DND-41 (cell line): ENCODE measurements around the gene ITSN2.
A peak's percentile ranks its signal among the peaks of the same experiment; 100 is the strongest.

ENCODE experiments used
- ATAC-seq: fragments of 200-7000 bp; cut with Tn5 transposase; 3 replicates; pipeline ENCODE4 v1.9.1; 2021; ENCODE audit warnings: low read depth; ENCODE audit not compliant: insufficient read depth
- DNase-seq: peaks from one replicate; pipeline ENCODE4 v3.0.0-alpha.2; 2020
- H2AFZ ChIP-seq: 2 replicates; pipeline ENCODE4 v1.6.0; 2012; ENCODE audit warnings: low read depth, low read length
- H3K27ac ChIP-seq: 2 replicates; pipeline ENCODE4 v1.5.1; 2012; ENCODE audit warnings: low read length, inconsistent platforms
- H3K27me3 ChIP-seq: fragments of 200-600 bp; sonication (generic); 2 replicates; pipeline ENCODE4 v1.6.0; 2012; ENCODE audit warnings: low read length, mild to moderate bottlenecking, inconsistent platforms; ENCODE audit not compliant: insufficient read depth, poor library complexity
- H3K36me3 ChIP-seq: 2 replicates; pipeline ENCODE4 v1.5.1; 2012; ENCODE audit warnings: low read length, inconsistent platforms; ENCODE audit not compliant: insufficient read depth
- H3K4me1 ChIP-seq: 2 replicates; pipeline ENCODE4 v1.5.1; 2012; ENCODE audit warnings: mild to moderate bottlenecking, low read length; ENCODE audit not compliant: insufficient read depth
- H3K4me2 ChIP-seq: 2 replicates; pipeline ENCODE4 v1.6.0; 2012; ENCODE audit warnings: mild to moderate bottlenecking, moderate library complexity, low read length, inconsistent platforms; ENCODE audit not compliant: insufficient read depth
- H3K4me3 ChIP-seq, 2 experiments: fragments of 200-600 bp in 1 of 2; shearing (Covaris generic) in 1 of 2; 2 replicates each; pipeline ENCODE4 v1.5.1; 2012 to 2016; ENCODE audit warnings: inconsistent platforms in 2 of 2, low read length in 2 of 2, mild to moderate bottlenecking in 2 of 2, low read depth in 1 of 2, moderate library complexity in 1 of 2
- H3K79me2 ChIP-seq: 2 replicates; pipeline ENCODE4 v1.6.0; 2012; ENCODE audit warnings: low read length, inconsistent platforms; ENCODE audit not compliant: insufficient read depth
- H3K9ac ChIP-seq: 2 replicates; pipeline ENCODE4 v1.6.0; 2012; ENCODE audit warnings: low read depth, mild to moderate bottlenecking, inconsistent platforms, low read length, moderate library complexity
- H3K9me3 ChIP-seq: 2 replicates; pipeline ENCODE4 v1.5.1; 2012; ENCODE audit warnings: low read length, moderate library complexity, mild to moderate bottlenecking, inconsistent platforms; ENCODE audit not compliant: insufficient read depth, severe bottlenecking
- H4K20me1 ChIP-seq: 2 replicates; pipeline ENCODE4 v1.6.0; 2012; ENCODE audit warnings: low read length; ENCODE audit not compliant: insufficient read depth
- EZH2 ChIP-seq: IDR thresholded peaks from 3 replicates; pipeline ENCODE4 v1.6.1; 2012; ENCODE audit warnings: borderline replicate concordance, low read depth, mild to moderate bottlenecking, moderate library complexity, low read length, inconsistent platforms; ENCODE audit not compliant: severe bottlenecking
- TF ChIP-seq, protein P1 (sequence below): IDR thresholded peaks from 2 replicates; pipeline ENCODE4 v1.5.1; 2012; ENCODE audit warnings: borderline replicate concordance, low read length, moderate library complexity, mild to moderate bottlenecking; ENCODE audit not compliant: poor library complexity, severe bottlenecking; ENCODE audit errors: extremely low read depth

The ITSN2 gene

DNA sequence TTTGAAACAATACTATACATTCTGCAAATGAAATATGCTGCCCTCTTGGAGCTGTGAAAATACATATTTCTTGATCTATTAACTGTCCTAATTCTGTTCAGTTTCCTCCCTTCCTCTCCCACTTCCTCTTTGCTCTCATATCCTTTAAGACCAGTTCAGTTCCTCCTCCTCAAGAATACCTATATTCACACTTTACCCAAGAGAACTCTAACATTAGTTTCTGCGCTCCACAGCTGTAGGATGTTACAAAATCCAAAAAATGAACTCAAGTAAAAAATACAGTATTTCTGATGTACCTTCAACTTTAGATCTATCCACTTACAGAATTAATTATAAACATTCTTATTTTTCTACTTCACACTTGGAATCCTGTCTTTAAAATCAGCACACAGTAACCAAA, 5.4 kb downstream of the ITSN2 start:
- peaks cover 19% of the 10 kb centered on the region; the same call in 1 of the 2 replicates for H4K20me1 ChIP-seq
- DNase-seq (no peak), ATAC-seq (peak; percentile 38; the same call in 1 of the 3 replicates)
- no peaks in the 10 kb centered on the region; the same call in 1 of the 2 replicates for H3K36me3 ChIP-seq
- H3K79me2 ChIP-seq = peaks cover 82% of the 10 kb centered on the region
- H3K4me3 ChIP-seq = no peak overlapping the region
- no peaks in the 10 kb centered on the region for H3K9me3 ChIP-seq
- no peak overlapping the region for H3K27ac ChIP-seq
- no peak overlapping the region for H3K9ac ChIP-seq
- H3K27me3 ChIP-seq = no peaks in the 10 kb centered on the region
- H3K4me1 ChIP-seq = peaks cover 27% of the 10 kb centered on the region
- no peak for TF ChIP-seq EZH2
- TF ChIP-seq, protein P1, sequence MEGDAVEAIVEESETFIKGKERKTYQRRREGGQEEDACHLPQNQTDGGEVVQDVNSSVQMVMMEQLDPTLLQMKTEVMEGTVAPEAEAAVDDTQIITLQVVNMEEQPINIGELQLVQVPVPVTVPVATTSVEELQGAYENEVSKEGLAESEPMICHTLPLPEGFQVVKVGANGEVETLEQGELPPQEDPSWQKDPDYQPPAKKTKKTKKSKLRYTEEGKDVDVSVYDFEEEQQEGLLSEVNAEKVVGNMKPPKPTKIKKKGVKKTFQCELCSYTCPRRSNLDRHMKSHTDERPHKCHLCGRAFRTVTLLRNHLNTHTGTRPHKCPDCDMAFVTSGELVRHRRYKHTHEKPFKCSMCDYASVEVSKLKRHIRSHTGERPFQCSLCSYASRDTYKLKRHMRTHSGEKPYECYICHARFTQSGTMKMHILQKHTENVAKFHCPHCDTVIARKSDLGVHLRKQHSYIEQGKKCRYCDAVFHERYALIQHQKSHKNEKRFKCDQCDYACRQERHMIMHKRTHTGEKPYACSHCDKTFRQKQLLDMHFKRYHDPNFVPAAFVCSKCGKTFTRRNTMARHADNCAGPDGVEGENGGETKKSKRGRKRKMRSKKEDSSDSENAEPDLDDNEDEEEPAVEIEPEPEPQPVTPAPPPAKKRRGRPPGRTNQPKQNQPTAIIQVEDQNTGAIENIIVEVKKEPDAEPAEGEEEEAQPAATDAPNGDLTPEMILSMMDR = no peak
- H2AFZ ChIP-seq = no peak overlapping the region
- H3K4me2 ChIP-seq = 0 out of 2 replicates have a peak overlapping the region, but pooled peaks have one; percentile 19

DNA sequence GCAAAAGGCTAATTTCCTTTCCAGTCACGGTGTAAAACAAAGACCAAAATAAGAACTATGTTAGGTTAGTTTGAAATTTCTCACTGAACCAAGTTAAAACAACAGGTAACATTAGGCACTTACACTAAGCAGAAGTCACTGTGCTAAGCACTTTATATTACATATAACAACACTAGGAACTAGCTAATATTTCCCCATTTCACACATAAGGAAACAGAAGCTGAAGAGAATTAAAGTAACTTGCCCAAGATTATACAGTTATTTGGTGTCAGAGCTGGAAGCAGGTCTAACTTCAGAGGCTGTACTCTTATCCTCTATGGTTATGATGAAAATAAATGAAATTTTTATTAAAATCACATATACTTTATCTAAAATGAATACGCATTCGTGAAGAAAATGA, 5.9 kb downstream of the ITSN2 start:
- H3K27ac ChIP-seq = no peak overlapping the region
- H3K9ac ChIP-seq = no peak overlapping the region
- DNase-seq = no peak

DNA sequence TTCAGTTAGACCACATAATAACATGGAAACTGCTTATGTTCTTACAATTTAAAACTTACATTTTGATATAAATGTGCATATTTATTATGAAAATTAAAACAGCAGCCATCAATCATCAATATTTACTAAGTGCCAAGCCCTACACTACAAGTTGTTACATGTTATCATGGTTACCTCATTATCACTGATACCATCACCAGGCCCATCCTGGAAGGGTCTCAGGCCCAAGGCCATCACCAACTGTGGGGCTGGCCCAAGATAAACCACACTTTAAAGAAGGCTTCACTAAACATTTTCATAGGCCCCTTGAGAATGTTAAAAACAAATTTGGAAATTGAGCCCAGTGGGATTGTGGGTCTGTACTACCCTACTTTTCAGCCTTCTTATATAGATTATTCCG, 6.4 kb downstream of the ITSN2 start:
- H3K4me2 ChIP-seq = no peak overlapping the region
- peaks cover 19% of the 10 kb centered on the region; the same call in 1 of the 2 replicates for H4K20me1 ChIP-seq
- no peaks in the 10 kb centered on the region for H3K27me3 ChIP-seq
- H3K36me3 ChIP-seq = no peaks in the 10 kb centered on the region
- H3K9me3 ChIP-seq = no peaks in the 10 kb centered on the region
- ATAC-seq (no peak), DNase-seq (no peak)
- no peak overlapping the region for H3K4me3 ChIP-seq
- H2AFZ ChIP-seq = no peak overlapping the region
- H3K79me2 ChIP-seq = peaks cover 82% of the 10 kb centered on the region
- no peak overlapping the region for H3K27ac ChIP-seq
- no peak overlapping the region for H3K9ac ChIP-seq
- TF ChIP-seq, protein P1 = no peak
- TF ChIP-seq EZH2 = no peak
- peaks cover 20% of the 10 kb centered on the region for H3K4me1 ChIP-seq

More for the DNA sequence above, 5.9 kb downstream of the ITSN2 start:
- Histone ChIP-seq H3K27me3 (no peaks in the 10 kb centered on the region), H3K4me2 (no peak overlapping the region), H3K4me3 (no peak overlapping the region), H3K36me3 (no peaks in the 10 kb centered on the region), H2AFZ (no peak overlapping the region), H3K9me3 (no peaks in the 10 kb centered on the region), H3K79me2 (peaks cover 82% of the 10 kb centered on the region), H4K20me1 (peaks cover 19% of the 10 kb centered on the region; the same call in 1 of the 2 replicates), H3K4me1 (peaks cover 24% of the 10 kb centered on the region)
- no peak for ATAC-seq
- TF ChIP-seq EZH2 = no peak
- TF ChIP-seq, protein P1 = no peak

DNA sequence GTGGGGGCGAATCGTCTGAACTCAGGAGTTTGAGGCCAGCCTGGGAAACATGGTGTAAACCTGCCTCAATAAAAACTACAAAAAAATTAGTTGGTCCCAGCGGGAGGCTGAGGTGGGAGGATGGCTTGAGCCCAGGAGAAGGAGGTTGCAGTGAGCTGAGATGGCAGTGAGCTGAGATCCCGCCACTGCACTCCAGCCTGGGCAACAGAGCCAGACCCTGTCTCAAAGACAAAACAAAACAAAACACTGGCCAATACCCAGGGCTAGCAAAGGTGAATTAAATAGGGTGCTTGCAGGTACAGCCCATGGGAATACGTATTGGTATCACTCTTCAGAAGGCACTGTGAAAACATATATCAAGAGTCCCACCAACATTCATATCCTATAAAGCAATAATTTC, 7.0 kb downstream of the ITSN2 start:
- Histone ChIP-seq H3K36me3 (no peaks in the 10 kb centered on the region), H3K4me3 (no peak overlapping the region), H3K79me2 (peaks cover 83% of the 10 kb centered on the region), H3K4me1 (peaks cover 14% of the 10 kb centered on the region), H2AFZ (no peak overlapping the region), H3K4me2 (no peak overlapping the region), H3K9me3 (no peaks in the 10 kb centered on the region), H3K9ac (no peak overlapping the region), H3K27ac (no peak overlapping the region), H3K27me3 (no peaks in the 10 kb centered on the region), H4K20me1 (peaks cover 19% of the 10 kb centered on the region; the same call in 1 of the 2 replicates)
- DNase-seq (no peak), ATAC-seq (no peak)
- no peak for TF ChIP-seq EZH2
- TF ChIP-seq, protein P1 = no peak
